Lower leg skin (tissue), 3 donors: ENCODE measurements around the gene PLOD1.

ENCODE experiments used
- CTCF ChIP-seq, 3 donors: fragments of 450-650 bp; IDR thresholded peaks; one replicate each; pipeline ENCODE4 v1.5.1; 2016; ENCODE audit warnings: antibody characterized with exemption in 3 of 3, mild to moderate bottlenecking in 3 of 3, moderate library complexity in 2 of 3
- POLR2A ChIP-seq, 2 donors: fragments of 450-650 bp; IDR thresholded peaks; one replicate each; pipeline ENCODE4 v1.6.1; 2016 to 2017; ENCODE audit warnings: antibody characterized with exemption in 2 of 2, mild to moderate bottlenecking in 1 of 2, moderate library complexity in 1 of 2

GRCh38 chr1:11991969-11992676 is 57.6 kb downstream of the PLOD1 start:
- TF ChIP-seq CTCF (IDR thresholded peaks at IDR 0.05) (no peak), POLR2A (IDR thresholded peaks at IDR 0.05) (no peak)
